Ascending aorta (tissue), 2 donors: Measurements from ENCODE around the gene CAMK2A. TPM values are rescaled to one million over a fixed set of nuclear protein-coding genes. Genes with fewer than 3 reads are reported as not detected.

Experiments
- DNase-seq, 2 donors: peaks; one replicate each; pipeline ENCODE4 v3.0.0-alpha.2; 2019; ENCODE audit warnings: low spot score in 2 of 2
- H3K27ac ChIP-seq, 2 donors: fragments of 200-600 bp; sonication (generic); one replicate each; pipeline ENCODE4 v1.5.1; 2016 to 2017; ENCODE audit warnings: mild to moderate bottlenecking in 1 of 2
- H3K27me3 ChIP-seq: fragments of 200-600 bp; sonication (generic); one replicate; pipeline ENCODE4 v1.5.1; 2017
- H3K36me3 ChIP-seq, 2 donors: fragments of 200-600 bp; sonication (generic); one replicate each; pipeline ENCODE4 v1.5.1; 2016
- H3K4me1 ChIP-seq, 2 donors: fragments of 200-600 bp; sonication (generic); one replicate each; pipeline ENCODE4 v1.5.1; 2016 to 2017; ENCODE audit warnings: mild to moderate bottlenecking in 1 of 2
- H3K4me3 ChIP-seq, 2 donors: fragments of 200-600 bp; sonication (generic); one replicate each; pipeline ENCODE4 v1.5.1; 2016 to 2017; ENCODE audit warnings: mild to moderate bottlenecking in 1 of 2
- H3K9me3 ChIP-seq, 2 donors: fragments of 200-600 bp; sonication (generic); one replicate each; pipeline ENCODE4 v1.5.1; 2016
- CTCF ChIP-seq, 3 experiments: fragments of 200-600 bp in 2 of 3; fragments of 450-650 bp in 1 of 3; sonication (generic) in 2 of 3; IDR thresholded peaks; one replicate each; pipeline ENCODE4 v1.5.1; 2016 to 2019; ENCODE audit warnings: antibody characterized with exemption in 3 of 3, mild to moderate bottlenecking in 1 of 3, moderate library complexity in 1 of 3
- intact Hi-C: fragments of 100-400 bp; cut with DNase I; formaldehyde crosslinking; loops from one replicate; pipeline ENCODE4 v1.15.1; 2023
- total RNA-seq: library from RNA; depleted of rRNA; stranded (reverse); fragments of >200 nt; gene quantifications from one replicate; pipeline ENCODE4 v1.1.0, GENCODE V29; 2016

Gene CAMK2A
- total RNA-seq, 1 donor from 2014 or later, result not detected

- DNase-seq, result no peak
- H3K36me3 ChIP-seq, result no peaks in the 10 kb centered on the region
- TF ChIP-seq CTCF (IDR thresholded peaks at IDR 0.05), result no peak
- H3K9me3 ChIP-seq, result no peaks in the 10 kb centered on the region
- no peak overlapping the region for H3K4me3 ChIP-seq
- H3K4me1 ChIP-seq, result no peaks in the 10 kb centered on the region
- H3K27ac ChIP-seq, result no peak overlapping the region
- intact Hi-C loops, result no loop called here
- H3K27me3 ChIP-seq, result no peaks in the 10 kb centered on the region
These were observed 23.6 kb downstream of the CAMK2A start for GRCh38 chr5:150265870-150266383.

GRCh38 chr5:150264667-150265603, 24.6 kb downstream of the CAMK2A start:
- Histone ChIP-seq H3K36me3 (no peaks in the 10 kb centered on the region), H3K4me1 (no peaks in the 10 kb centered on the region), H3K27me3 (no peaks in the 10 kb centered on the region), H3K27ac (no peak overlapping the region), H3K4me3 (no peak overlapping the region), H3K9me3 (no peaks in the 10 kb centered on the region)
- intact Hi-C loops, result no loop called here
- no peak for TF ChIP-seq CTCF (IDR thresholded peaks at IDR 0.05)
- no peak for DNase-seq

DNA sequence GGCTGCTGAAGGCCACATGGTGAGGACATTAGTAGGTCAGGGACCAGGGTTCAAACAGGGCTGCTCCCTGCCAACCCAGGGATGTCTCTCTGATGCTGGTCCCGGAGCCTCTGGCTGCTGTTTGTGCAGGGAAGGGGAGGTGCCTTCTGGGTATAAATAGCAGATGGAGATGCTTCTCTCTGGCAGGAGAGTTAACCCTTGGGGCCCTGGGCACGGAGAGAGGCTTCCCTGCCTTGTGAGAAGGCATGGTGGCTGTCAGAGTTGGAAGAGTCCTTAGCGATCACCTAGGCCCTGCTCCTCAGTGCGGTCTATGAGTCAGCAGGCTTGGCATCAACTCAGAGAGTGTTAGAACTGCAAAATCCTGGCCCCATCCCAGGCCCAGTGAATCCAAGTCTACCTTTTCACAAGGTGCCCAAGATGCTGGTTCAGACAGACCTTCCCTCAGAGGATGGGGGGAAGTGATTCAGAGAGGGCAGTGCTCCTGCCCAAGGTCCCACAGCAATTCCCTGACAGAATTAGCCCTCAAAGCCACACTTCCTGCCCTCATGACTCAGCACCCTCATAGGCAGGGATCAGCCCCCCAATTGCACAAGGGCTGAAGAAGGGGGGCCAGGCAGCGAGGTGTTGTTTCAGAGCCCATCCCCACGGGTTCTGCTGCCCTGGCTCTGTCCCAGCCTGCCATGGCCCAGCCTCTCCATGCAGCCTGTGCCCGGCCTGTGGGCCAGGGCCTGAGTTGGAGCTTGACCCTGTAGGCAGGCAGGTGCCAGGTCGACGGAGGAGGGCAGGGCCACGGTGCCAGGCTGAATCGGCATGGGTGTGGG, 25.6 kb downstream of the CAMK2A start:
- Histone ChIP-seq H3K4me1 (no peaks in the 10 kb centered on the region), H3K4me3 (no peak overlapping the region), H3K9me3 (no peaks in the 10 kb centered on the region), H3K27me3 (no peaks in the 10 kb centered on the region), H3K27ac (no peak overlapping the region), H3K36me3 (no peaks in the 10 kb centered on the region)
- no peak for TF ChIP-seq CTCF (IDR thresholded peaks at IDR 0.05)
- no peak for DNase-seq
- intact Hi-C loops, result no loop called here

GRCh38 chr5:150263375-150263775, 26.2 kb downstream of the CAMK2A start:
- no peak for DNase-seq
- no peak overlapping the region for H3K27ac ChIP-seq
- intact Hi-C loops, result no loop called here
- no peak for TF ChIP-seq CTCF (IDR thresholded peaks at IDR 0.05)
- no peaks in the 10 kb centered on the region for H3K9me3 ChIP-seq
- no peaks in the 10 kb centered on the region for H3K4me1 ChIP-seq
- no peaks in the 10 kb centered on the region for H3K27me3 ChIP-seq
- H3K36me3 ChIP-seq, result no peaks in the 10 kb centered on the region
- H3K4me3 ChIP-seq, result no peak overlapping the region

DNA sequence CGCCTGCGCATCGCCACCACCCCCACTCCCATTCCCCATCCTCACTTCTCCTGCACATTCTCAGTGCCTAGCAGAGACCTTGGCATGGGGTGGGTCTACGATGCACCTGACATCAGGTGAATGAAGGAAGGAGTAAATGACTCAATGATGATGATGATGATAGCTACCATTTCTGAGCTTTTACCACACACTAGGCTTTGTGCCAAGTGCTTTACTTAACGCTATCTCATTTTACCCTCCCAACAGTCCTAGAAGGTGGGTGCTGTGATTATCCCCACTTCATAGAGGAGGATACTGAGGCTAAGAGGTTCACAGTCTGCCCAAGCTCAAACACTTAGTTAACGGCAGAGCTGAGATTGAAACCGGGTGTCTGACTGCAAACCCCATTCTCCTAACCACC, 27.1 kb downstream of the CAMK2A start:
- no peak overlapping the region for H3K4me3 ChIP-seq
- intact Hi-C loops, result no loop called here
- no peaks in the 10 kb centered on the region for H3K9me3 ChIP-seq
- no peaks in the 10 kb centered on the region for H3K27me3 ChIP-seq
- no peak for DNase-seq
- no peak for TF ChIP-seq CTCF (IDR thresholded peaks at IDR 0.05)
- H3K4me1 ChIP-seq, result no peaks in the 10 kb centered on the region
- no peaks in the 10 kb centered on the region for H3K36me3 ChIP-seq
- H3K27ac ChIP-seq, result no peak overlapping the region
